ENCODE data around the gene ACAP2. TPM values are rescaled to one million over a fixed set of nuclear protein-coding genes. Genes with fewer than 3 reads are reported as not detected.

The ACAP2 gene
- total RNA-seq, 1 experiment from 2014 or later = 57.9 TPM

- H3K27me3 ChIP-seq (ENCODE audit: control insufficient read depth, insufficient read depth, low read length) = no peaks in the 10 kb centered on the region
- BruUV-seq (replicated peaks) = no TSS peak
- intact Hi-C loops (cut with micrococcal nuclease; ENCODE audit: unreplicated experiment) = no loop called here
- H3K4me1 ChIP-seq (ENCODE audit: control insufficient read depth, insufficient read depth, low read length) = peaks cover 19% of the 10 kb centered on the region
- no peak for ATAC-seq
- no peak for DNase-seq (ENCODE audit: low read depth, low spot score)
- no peak overlapping the region for H3K27ac ChIP-seq (ENCODE audit: low read length)
- no peak overlapping the region for H3K4me3 ChIP-seq (ENCODE audit: low read depth in 2 of 2, low read length in 2 of 2)
- POLR2A ChIA-PET = no interaction called here
- in situ Hi-C loops (cut with HindIII; ENCODE audit: low pct_unique_long_range_greater_than_20kb, low sequenced_read_pairs) = no loop called here
- CTCF ChIA-PET = interaction anchor here (0.8 kb wide), 1 partner anchor 8 kb away, joined by 4 read pairs; the partner anchor contains the start of gene XXYLT1
- H3K9me3 ChIP-seq (ENCODE audit: control insufficient read depth, insufficient read depth, low read depth, low read length) = no peaks in the 10 kb centered on the region
- TF ChIP-seq POLR2AphosphoS5 (IDR thresholded peaks at IDR 0.05; ENCODE audit: low read depth, low read length) (no peak), CTCF (IDR thresholded peaks at IDR 0.05) (no peak), TCF7L2 (IDR thresholded peaks at IDR 0.05; ENCODE audit: low read depth, low read length) (no peak), REST (IDR thresholded peaks at IDR 0.05; ENCODE audit: insufficient read depth in 1 of 2, low read depth in 2 of 2, low read length in 1 of 2) (no peak), SIN3A (IDR thresholded peaks at IDR 0.05; ENCODE audit: borderline replicate concordance, insufficient read depth, low read depth, low read length) (no peak)
- H3K36me3 ChIP-seq (ENCODE audit: control insufficient read depth, insufficient read depth, low read length) = 0 out of 2 replicates have a peak, but pooled peaks cover 3% of the 10 kb centered on the region
These were observed 179.5 kb downstream of the ACAP2 start for GRCh38 chr3:195263193-195263924.

GRCh38 chr3:195261925-195262324 is 180.9 kb downstream of the ACAP2 start:
- CTCF ChIA-PET = interaction anchor here (0.8 kb wide), 1 partner anchor 9 kb away, joined by 3 read pairs; no protein-coding TSS in a partner anchor
- no peaks in the 10 kb centered on the region for H3K27me3 ChIP-seq (ENCODE audit: control insufficient read depth, insufficient read depth, low read length)
- DNase-seq (ENCODE audit: low read depth, low spot score) = no peak
- no peak for ATAC-seq
- H3K4me3 ChIP-seq (ENCODE audit: low read depth in 2 of 2, low read length in 2 of 2) = no peak overlapping the region
- intact Hi-C loops (cut with micrococcal nuclease; ENCODE audit: unreplicated experiment) = no loop called here
- H3K27ac ChIP-seq (ENCODE audit: low read length) = no peak overlapping the region
- TF ChIP-seq TCF7L2 (IDR thresholded peaks at IDR 0.05; ENCODE audit: low read depth, low read length) (no peak), CTCF (IDR thresholded peaks at IDR 0.05) (no peak), POLR2AphosphoS5 (IDR thresholded peaks at IDR 0.05; ENCODE audit: low read depth, low read length) (no peak), SIN3A (IDR thresholded peaks at IDR 0.05; ENCODE audit: borderline replicate concordance, insufficient read depth, low read depth, low read length) (no peak), REST (IDR thresholded peaks at IDR 0.05; ENCODE audit: insufficient read depth in 1 of 2, low read depth in 2 of 2, low read length in 1 of 2) (no peak)
- BruUV-seq (replicated peaks) = no TSS peak
- in situ Hi-C loops (cut with HindIII; ENCODE audit: low pct_unique_long_range_greater_than_20kb, low sequenced_read_pairs) = no loop called here
- H3K36me3 ChIP-seq (ENCODE audit: control insufficient read depth, insufficient read depth, low read length) = 0 out of 2 replicates have a peak, but pooled peaks cover 2% of the 10 kb centered on the region
- no peaks in the 10 kb centered on the region for H3K9me3 ChIP-seq (ENCODE audit: control insufficient read depth, insufficient read depth, low read depth, low read length)
- peaks cover 20% of the 10 kb centered on the region for H3K4me1 ChIP-seq (ENCODE audit: control insufficient read depth, insufficient read depth, low read length)
- POLR2A ChIA-PET = no interaction called here
